K562 (cell line): ENCODE results near the gene USP24. TPM values are rescaled to one million over a fixed set of nuclear protein-coding genes. Genes with fewer than 3 reads are reported as not detected.

ENCODE experiments used
- CHD4 ChIP-seq: fragments of 200-600 bp; sonication (generic); IDR thresholded peaks from 3 replicates; pipeline ENCODE4 v1.6.1; 2012; ENCODE audit warnings: low read depth, mild to moderate bottlenecking, mixed read lengths, low read length, inconsistent platforms; ENCODE audit not compliant: insufficient read depth, insufficient replicate concordance, poor library complexity, severe bottlenecking
- GTF2B ChIP-seq: IDR thresholded peaks from 2 replicates; pipeline ENCODE4 v1.6.1; 2011; ENCODE audit not compliant: insufficient read length; ENCODE audit errors: extremely low read depth
- HDAC8 ChIP-seq: fragments of 450-650 bp; IDR thresholded peaks from 2 replicates; pipeline ENCODE4 v1.6.1; 2016; ENCODE audit warnings: mild to moderate bottlenecking, missing genetic modification characterization, moderate library complexity, missing compliant biosample characterization
- IRF9 ChIP-seq: fragments of 450-650 bp; IDR thresholded peaks from 2 replicates; pipeline ENCODE4 v1.6.1; 2016; ENCODE audit warnings: missing biosample characterization, missing genetic modification characterization
- MCM7 ChIP-seq, 2 experiments: fragments of 450-650 bp; IDR thresholded peaks; 2 replicates each; pipeline ENCODE4 v1.6.1; 2016 to 2018
- MIER1 ChIP-seq: fragments of 450-650 bp; IDR thresholded peaks from 2 replicates; pipeline ENCODE4 v1.6.1; 2016; ENCODE audit warnings: antibody characterized with exemption, mild to moderate bottlenecking, low read depth
- NFRKB ChIP-seq: fragments of 450-650 bp; IDR thresholded peaks from 2 replicates; pipeline ENCODE4 v1.6.1; 2016; ENCODE audit warnings: low read depth
- PRDM10 ChIP-seq: fragments of 450-650 bp; IDR thresholded peaks from 2 replicates; pipeline ENCODE4 v1.6.1; 2018; ENCODE audit not compliant: partially characterized antibody
- RCOR1 ChIP-seq, 2 experiments: IDR thresholded peaks; 2 replicates each; pipeline ENCODE4 v1.6.1; 2012; ENCODE audit warnings: low read depth in 2 of 2, low read length in 2 of 2, borderline replicate concordance in 1 of 2, improper control_type of control experiment in 1 of 2
- TRIM25 ChIP-seq: fragments of 450-650 bp; IDR thresholded peaks from 2 replicates; pipeline ENCODE4 v1.7.0; 2016; ENCODE audit warnings: borderline replicate concordance
- XRCC4 ChIP-seq: IDR thresholded peaks from one replicate; pipeline ENCODE4 v1.6.1; 2011; ENCODE audit not compliant: insufficient read depth, insufficient read length; ENCODE audit errors: extremely low read depth
- ZFPM2 ChIP-seq: fragments of 250-450 bp; sonication (Bioruptor Pico); IDR thresholded peaks from 2 replicates; pipeline ENCODE4 v1.5.1; 2022; ENCODE audit warnings: mild to moderate bottlenecking
- ZMIZ1 ChIP-seq, 2 experiments: fragments of 150-350 bp in 1 of 2; IDR thresholded peaks; 2 replicates each; pipeline ENCODE4 v1.6.1; 2012 to 2016; ENCODE audit warnings: low read depth in 2 of 2, low read length in 2 of 2, mild to moderate bottlenecking in 1 of 2, moderate library complexity in 1 of 2
- ZNF507 ChIP-seq: conservative IDR thresholded peaks from 2 replicates; pipeline ENCODE4 v1.6.1; 2017; ENCODE audit warnings: missing genetic modification characterization, missing compliant biosample characterization
- ZNF79 ChIP-seq: fragments of 250-450 bp; sonication (Bioruptor Pico); IDR thresholded peaks from 2 replicates; pipeline ENCODE4 v1.4.0; 2020; ENCODE audit warnings: low read depth, mild to moderate bottlenecking, moderate library complexity
- ZZZ3 ChIP-seq: fragments of 450-650 bp; IDR thresholded peaks from 2 replicates; pipeline ENCODE4 v1.6.1; 2016; ENCODE audit warnings: antibody characterized with exemption, mild to moderate bottlenecking, moderate library complexity
- polyA plus RNA-seq, 8 experiments: library from polyadenylated mRNA; depleted of rRNA in 4 of 8; stranded (reverse) in 5 of 8; unstranded in 3 of 8; fragments of >200 nt; fragmentation: Nextera tagmentation in 2 of 8; fragmentation: Illumina TruSeq in 1 of 8; extraction: Ambion mirVana in 2 of 8; extraction: Trizol in 1 of 8; gene quantifications; 2 replicates each; pipeline versions ENCODE4 v1.2.1 to v1.2.3, GENCODE V29; 2011 to 2014; ENCODE audit warnings: inconsistent platforms in 1 of 8, missing spikeins in 1 of 8
- total RNA-seq, 7 experiments: library from RNA; depleted of rRNA in 6 of 7; stranded (reverse); fragments of >200 nt in 6 of 7; fragmentation: Illumina TruSeq in 2 of 7; extraction: Trizol in 2 of 7; gene quantifications; 2 replicates each; pipeline versions ENCODE4 v1.2.1 to v1.2.3, GENCODE V29; 2011 to 2021; ENCODE audit warnings: low replicate concordance in 1 of 7

Gene USP24
- total and polyA plus RNA-seq, 9 of the 15 experiments (the other 6 are each of a cell fraction or from before 2014, with no cell fraction given), result 7.7 to 62.6 (median 36.8) TPM

- TF ChIP-seq IRF9 (no peak), ZZZ3 (no peak), ZMIZ1 (IDR thresholded peaks at IDR 0.05; ENCODE audit: low read depth in 2 of 2, low read length in 2 of 2) (no peak), ZFPM2 (CRISPR knock-in tag) (no peak), HDAC8 (tag) (no peak), MCM7 (IDR thresholded peaks at IDR 0.05) (no peak), CHD4 (no peak), XRCC4 (no peak), GTF2B (no peak), RCOR1 (IDR thresholded peaks at IDR 0.05; ENCODE audit: borderline replicate concordance in 1 of 2, low read depth in 2 of 2, low read length in 2 of 2) (peak in 1 of 2 experiments; percentile 72; a peak in 2 of 4 replicates), TRIM25 (no peak), PRDM10 (peak; percentile 24), ZNF79 (CRISPR knock-in tag) (no peak), NFRKB (no peak), ZNF507 (tag) (no peak), MIER1 (no peak)
Measured at GRCh38 chr1:55039342-55040082, 175.7 kb downstream of the USP24 start, which contains the start of gene PCSK9 (continued).
